SU-DHL-6 (cell line): ENCODE data around the gene LRTM1.

ENCODE experiments used
- H2AFZ ChIP-seq: fragments of 200-600 bp; sonication (generic); 2 replicates; pipeline ENCODE4 v1.6.1; 2014; ENCODE audit warnings: low read depth, mild to moderate bottlenecking, moderate library complexity, mixed read lengths, antibody characterized with exemption, low read length; ENCODE audit not compliant: severe bottlenecking
- H3F3A ChIP-seq: fragments of 200-600 bp; shearing (Covaris generic); 2 replicates; pipeline ENCODE4 v1.6.0; 2016; ENCODE audit warnings: antibody characterized with exemption, mild to moderate bottlenecking; ENCODE audit not compliant: insufficient read depth
- H3K27ac ChIP-seq: fragments of 200-600 bp; sonication (generic); 2 replicates; pipeline ENCODE4 v1.5.1; 2016; ENCODE audit warnings: low read depth, mild to moderate bottlenecking, low read length, moderate library complexity, mixed read lengths
- H3K27me3 ChIP-seq: fragments of 200-600 bp; sonication (generic), shearing (Covaris generic); 2 replicates; pipeline ENCODE4 v1.6.0; 2014; ENCODE audit warnings: mild to moderate bottlenecking, low read length
- H3K36me3 ChIP-seq: fragments of 200-600 bp; sonication (generic); 2 replicates; pipeline ENCODE4 v1.6.1; 2014; ENCODE audit warnings: mild to moderate bottlenecking, low read length, mixed read lengths
- H3K4me2 ChIP-seq: fragments of 300-600, 200-600 bp; shearing (Covaris generic), sonication (generic); 2 replicates; pipeline ENCODE4 v1.6.0; 2014; ENCODE audit warnings: low read length, low read depth, mild to moderate bottlenecking; ENCODE audit not compliant: poor library complexity, severe bottlenecking
- H3K4me3 ChIP-seq: fragments of 200-600 bp; sonication (generic); 2 replicates; pipeline ENCODE4 v1.5.1; 2014; ENCODE audit warnings: antibody characterized with exemption, low read length, mild to moderate bottlenecking, mixed read lengths; ENCODE audit not compliant: insufficient read depth, poor library complexity, severe bottlenecking
- H3K79me2 ChIP-seq: fragments of 200-600 bp; sonication (generic); 2 replicates; pipeline ENCODE4 v1.6.1; 2014; ENCODE audit warnings: mild to moderate bottlenecking, low read length, moderate library complexity; ENCODE audit not compliant: insufficient read depth
- H3K9ac ChIP-seq: fragments of 200-600 bp; sonication (generic); 2 replicates; pipeline ENCODE4 v1.7.0; 2014; ENCODE audit warnings: mild to moderate bottlenecking, low read length
- H3K9me2 ChIP-seq: fragments of 200-600 bp; sonication (generic); replicated peaks from 2 replicates; pipeline ENCODE4 v1.6.1; 2014; ENCODE audit warnings: low read length; ENCODE audit not compliant: insufficient read depth
- H3K9me3 ChIP-seq: fragments of 200-600 bp; sonication (generic); 2 replicates; pipeline ENCODE4 v1.6.1; 2014; ENCODE audit warnings: low read length, mixed read lengths; ENCODE audit not compliant: insufficient read depth
- H4K20me1 ChIP-seq: fragments of 200-600 bp; sonication (generic); 2 replicates; pipeline ENCODE4 v1.6.1; 2014; ENCODE audit warnings: low read depth, mild to moderate bottlenecking, antibody characterized with exemption, low read length, moderate library complexity, mixed read lengths
- EZH2phosphoT487 ChIP-seq: fragments of 200-600 bp; sonication (generic), shearing (Covaris generic); conservative IDR thresholded peaks from 2 replicates; pipeline ENCODE4 v1.6.1; 2018; ENCODE audit warnings: mild to moderate bottlenecking, antibody characterized with exemption, low read length, moderate library complexity, mixed read lengths
- TF ChIP-seq, protein P1 (sequence below): fragments of 200-600 bp; sonication (generic); IDR thresholded peaks from one replicate; pipeline ENCODE4 v1.5.1; 2017; ENCODE audit warnings: antibody characterized with exemption, mild to moderate bottlenecking, low read length, moderate library complexity; ENCODE audit not compliant: insufficient read depth, poor library complexity, severe bottlenecking

LRTM1 gene

DNA sequence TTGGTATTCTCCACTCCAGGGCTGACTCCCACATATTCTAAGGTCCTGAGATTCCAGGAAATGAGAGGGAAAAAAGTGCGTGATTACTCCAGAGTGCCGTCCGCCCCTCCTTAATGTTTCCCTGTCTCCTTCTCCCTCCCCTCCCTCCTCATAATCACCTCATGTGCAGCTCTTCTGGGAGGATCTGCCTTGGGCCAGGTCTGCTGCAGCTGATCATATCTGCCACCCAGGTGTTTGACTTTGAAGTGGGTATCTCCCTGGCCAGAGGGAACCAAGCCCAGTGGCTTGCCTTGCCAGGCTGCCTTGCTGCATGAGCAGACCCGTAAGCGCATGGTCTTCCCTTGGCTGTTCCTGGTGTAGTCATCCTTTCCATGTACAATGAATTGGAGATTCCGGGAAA is 28.1 kb upstream of the LRTM1 start:
- TF ChIP-seq, protein P1, sequence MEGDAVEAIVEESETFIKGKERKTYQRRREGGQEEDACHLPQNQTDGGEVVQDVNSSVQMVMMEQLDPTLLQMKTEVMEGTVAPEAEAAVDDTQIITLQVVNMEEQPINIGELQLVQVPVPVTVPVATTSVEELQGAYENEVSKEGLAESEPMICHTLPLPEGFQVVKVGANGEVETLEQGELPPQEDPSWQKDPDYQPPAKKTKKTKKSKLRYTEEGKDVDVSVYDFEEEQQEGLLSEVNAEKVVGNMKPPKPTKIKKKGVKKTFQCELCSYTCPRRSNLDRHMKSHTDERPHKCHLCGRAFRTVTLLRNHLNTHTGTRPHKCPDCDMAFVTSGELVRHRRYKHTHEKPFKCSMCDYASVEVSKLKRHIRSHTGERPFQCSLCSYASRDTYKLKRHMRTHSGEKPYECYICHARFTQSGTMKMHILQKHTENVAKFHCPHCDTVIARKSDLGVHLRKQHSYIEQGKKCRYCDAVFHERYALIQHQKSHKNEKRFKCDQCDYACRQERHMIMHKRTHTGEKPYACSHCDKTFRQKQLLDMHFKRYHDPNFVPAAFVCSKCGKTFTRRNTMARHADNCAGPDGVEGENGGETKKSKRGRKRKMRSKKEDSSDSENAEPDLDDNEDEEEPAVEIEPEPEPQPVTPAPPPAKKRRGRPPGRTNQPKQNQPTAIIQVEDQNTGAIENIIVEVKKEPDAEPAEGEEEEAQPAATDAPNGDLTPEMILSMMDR = no peak
- TF ChIP-seq EZH2phosphoT487 = no peak

DNA sequence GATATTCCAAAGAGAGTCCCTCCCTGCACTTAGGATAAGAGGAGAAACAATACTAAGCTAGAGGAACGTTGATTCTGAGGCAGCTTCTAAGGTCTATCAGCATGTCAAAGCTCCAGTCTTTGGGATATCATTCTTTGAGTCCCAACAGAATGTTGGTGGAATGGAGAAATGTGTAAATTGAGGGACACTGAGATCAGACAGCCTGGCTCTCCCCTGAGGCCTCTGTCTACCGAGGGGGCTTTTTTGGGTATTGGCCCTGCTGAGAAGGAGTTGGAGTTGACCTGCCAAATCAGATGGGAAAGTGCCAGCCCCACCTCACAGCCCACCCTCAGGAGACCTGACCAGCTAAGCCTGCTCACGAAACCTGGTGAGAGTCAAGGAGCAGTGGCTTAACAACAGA is 27.6 kb upstream of the LRTM1 start:
- H3K27ac ChIP-seq = no peak overlapping the region
- H3K9me3 ChIP-seq = no peaks in the 10 kb centered on the region
- H3K79me2 ChIP-seq = no peaks in the 10 kb centered on the region
- H3K27me3 ChIP-seq = no peaks in the 10 kb centered on the region
- no peak for TF ChIP-seq EZH2phosphoT487
- TF ChIP-seq, protein P1 = no peak
- no peak overlapping the region for H3K4me2 ChIP-seq
- no peaks in the 10 kb centered on the region for H4K20me1 ChIP-seq
- no peak overlapping the region for H3K4me3 ChIP-seq
- H3K9me2 ChIP-seq = no peaks in the 10 kb centered on the region
- no peak overlapping the region for H3K9ac ChIP-seq
- H2AFZ ChIP-seq = no peak overlapping the region
- H3F3A ChIP-seq = no peaks in the 10 kb centered on the region
- no peaks in the 10 kb centered on the region for H3K36me3 ChIP-seq

More for the DNA sequence above, 28.1 kb upstream of the LRTM1 start:
- Histone ChIP-seq H3K36me3 (no peaks in the 10 kb centered on the region), H4K20me1 (no peaks in the 10 kb centered on the region), H3K27me3 (no peaks in the 10 kb centered on the region), H2AFZ (no peak overlapping the region), H3K4me3 (no peak overlapping the region), H3K27ac (no peak overlapping the region), H3K9ac (no peak overlapping the region), H3F3A (no peaks in the 10 kb centered on the region), H3K79me2 (no peaks in the 10 kb centered on the region), H3K9me3 (no peaks in the 10 kb centered on the region), H3K4me2 (no peak overlapping the region), H3K9me2 (no peaks in the 10 kb centered on the region)

DNA sequence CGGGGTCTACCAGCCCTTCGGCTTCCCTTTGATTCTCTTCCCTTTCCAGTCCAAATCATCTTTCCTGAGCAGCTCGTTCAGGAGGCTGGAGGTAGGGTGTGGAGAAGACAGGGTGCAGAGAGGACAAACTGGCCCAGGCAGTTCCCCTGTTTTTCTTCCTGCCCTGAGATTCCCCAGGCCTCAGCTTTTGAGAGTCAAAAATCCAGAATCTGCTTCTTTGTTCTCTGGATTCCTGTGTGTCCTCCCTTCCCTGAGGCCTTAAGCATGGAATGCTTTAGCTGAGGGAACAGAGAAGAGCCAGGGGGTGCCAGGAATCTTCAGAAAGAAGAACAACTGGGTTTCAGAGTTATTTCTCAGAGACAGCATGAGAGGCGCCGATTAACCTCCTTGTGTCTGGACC is 26.7 kb upstream of the LRTM1 start:
- no peak overlapping the region for H3K4me3 ChIP-seq
- no peaks in the 10 kb centered on the region for H3K9me3 ChIP-seq
- H3F3A ChIP-seq = no peaks in the 10 kb centered on the region
- H4K20me1 ChIP-seq = no peaks in the 10 kb centered on the region
- no peak overlapping the region for H3K4me2 ChIP-seq
- no peaks in the 10 kb centered on the region for H3K79me2 ChIP-seq
- no peaks in the 10 kb centered on the region for H3K9me2 ChIP-seq
- no peak overlapping the region for H3K27ac ChIP-seq
- H3K36me3 ChIP-seq = no peaks in the 10 kb centered on the region
- TF ChIP-seq EZH2phosphoT487 = no peak
- TF ChIP-seq, protein P1 = no peak
- no peak overlapping the region for H3K9ac ChIP-seq
- H2AFZ ChIP-seq = no peak overlapping the region
- H3K27me3 ChIP-seq = no peaks in the 10 kb centered on the region

DNA sequence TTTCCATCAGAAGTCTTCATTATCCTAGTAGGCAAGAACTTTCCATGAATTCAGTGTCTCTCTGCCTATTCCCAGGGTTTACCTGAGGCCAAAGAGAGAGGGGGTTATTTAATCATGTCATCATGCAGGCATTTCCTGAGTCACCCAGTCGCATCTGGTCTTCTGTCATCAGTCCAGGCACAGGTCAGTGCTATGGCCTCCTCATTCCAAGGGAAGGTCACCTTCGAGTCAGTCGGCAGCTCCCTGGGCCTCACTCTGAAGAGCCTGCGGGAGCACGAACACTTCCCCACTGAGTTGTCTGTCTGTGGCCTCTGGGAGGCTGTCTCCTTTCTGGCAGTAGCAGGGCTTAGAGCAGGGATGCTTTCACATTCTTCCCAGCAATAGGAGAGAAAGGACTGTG is 26.2 kb upstream of the LRTM1 start:
- H3K4me3 ChIP-seq = no peak overlapping the region
- no peaks in the 10 kb centered on the region for H3K9me3 ChIP-seq
- H3K36me3 ChIP-seq = no peaks in the 10 kb centered on the region
- H3K9ac ChIP-seq = no peak overlapping the region
- TF ChIP-seq, protein P1 = no peak
- no peak for TF ChIP-seq EZH2phosphoT487
- H3F3A ChIP-seq = no peaks in the 10 kb centered on the region
- no peaks in the 10 kb centered on the region for H4K20me1 ChIP-seq
- H3K27me3 ChIP-seq = no peaks in the 10 kb centered on the region
- no peaks in the 10 kb centered on the region for H3K79me2 ChIP-seq
- no peaks in the 10 kb centered on the region for H3K9me2 ChIP-seq
- no peak overlapping the region for H3K27ac ChIP-seq
- H2AFZ ChIP-seq = no peak overlapping the region
- H3K4me2 ChIP-seq = no peak overlapping the region
